SK-N-SH treated with all-trans-retinoic acid at 6 μM for 48 hours (cell line): Measurements from ENCODE around the gene SORCS3.

ENCODE experiments used
- ATAC-seq: fragments of 200-7000 bp; cut with Tn5 transposase; 3 replicates; pipeline ENCODE4 v1.9.1; 2020; ENCODE audit warnings: mild to moderate bottlenecking, moderate library complexity
- ARNTL ChIP-seq: fragments of 450-650 bp; formaldehyde crosslinking; IDR thresholded peaks from 2 replicates; pipeline ENCODE4 v1.5.0; 2020; ENCODE audit warnings: low read depth, mild to moderate bottlenecking, moderate library complexity, borderline replicate concordance
- CREB5 ChIP-seq: fragments of 250-450 bp; sonication (Bioruptor Pico); IDR thresholded peaks from 2 replicates; pipeline ENCODE4 v1.5.1; 2020; ENCODE audit warnings: low read depth, mild to moderate bottlenecking, moderate library complexity
- CSDC2 ChIP-seq: fragments of 250-450 bp; sonication (Bioruptor Pico); IDR thresholded peaks from 2 replicates; pipeline ENCODE4 v1.5.0; 2020; ENCODE audit warnings: mild to moderate bottlenecking, moderate library complexity
- CSRNP3 ChIP-seq: fragments of 250-450 bp; sonication (Bioruptor Pico); IDR thresholded peaks from 2 replicates; pipeline ENCODE4 v1.5.1; 2021; ENCODE audit warnings: mild to moderate bottlenecking, moderate library complexity
- ESRRG ChIP-seq: fragments of 250-450 bp; sonication (Bioruptor Pico); IDR thresholded peaks from 2 replicates; pipeline ENCODE4 v1.6.1; 2021; ENCODE audit warnings: mild to moderate bottlenecking
- GLIS3 ChIP-seq: fragments of 250-450 bp; sonication (Bioruptor Pico); IDR thresholded peaks from 2 replicates; pipeline ENCODE4 v1.5.0; 2020; ENCODE audit warnings: mild to moderate bottlenecking, moderate library complexity
- ISL1 ChIP-seq: fragments of 250-450 bp; sonication (Bioruptor Pico); IDR thresholded peaks from 2 replicates; pipeline ENCODE4 v2.1.2; 2022; ENCODE audit warnings: mild to moderate bottlenecking, moderate library complexity
- PPARA ChIP-seq: fragments of 250-450 bp; sonication (Bioruptor Pico); IDR thresholded peaks from 2 replicates; pipeline ENCODE4 v1.5.0; 2020; ENCODE audit warnings: mild to moderate bottlenecking, borderline replicate concordance
- RARB ChIP-seq: fragments of 250-450 bp; sonication (Bioruptor Pico); IDR thresholded peaks from 2 replicates; pipeline ENCODE4 v1.8.0; 2021; ENCODE audit warnings: mild to moderate bottlenecking, moderate library complexity
- SNAI2 ChIP-seq: fragments of 250-450 bp; sonication (Bioruptor Pico); IDR thresholded peaks from 2 replicates; pipeline ENCODE4 v1.5.0; 2020; ENCODE audit warnings: mild to moderate bottlenecking, moderate library complexity
- TCF4 ChIP-seq: fragments of 250-450 bp; sonication (Bioruptor Pico); IDR thresholded peaks from 2 replicates; pipeline ENCODE4 v1.8.0; 2021; ENCODE audit warnings: mild to moderate bottlenecking, moderate library complexity, borderline replicate concordance
- TOX ChIP-seq: fragments of 250-450 bp; sonication (Bioruptor Pico); IDR thresholded peaks from 2 replicates; pipeline ENCODE4 v1.8.0; 2021; ENCODE audit warnings: mild to moderate bottlenecking, moderate library complexity, borderline replicate concordance
- ZC3H10 ChIP-seq: fragments of 250-450 bp; sonication (Bioruptor Pico); IDR thresholded peaks from 2 replicates; pipeline ENCODE4 v1.5.1; 2021; ENCODE audit warnings: mild to moderate bottlenecking, moderate library complexity
- ZFP30 ChIP-seq: fragments of 450-650 bp; formaldehyde crosslinking; IDR thresholded peaks from 2 replicates; pipeline ENCODE4 v1.5.0; 2022; ENCODE audit warnings: mild to moderate bottlenecking, moderate library complexity
- ZNF565 ChIP-seq: fragments of 450-650 bp; formaldehyde crosslinking; conservative IDR thresholded peaks from 2 replicates; pipeline ENCODE4 v1.5.0; 2020; ENCODE audit warnings: low read depth, mild to moderate bottlenecking, moderate library complexity
- ZNF70 ChIP-seq: fragments of 450-650 bp; formaldehyde crosslinking; IDR thresholded peaks from 2 replicates; pipeline ENCODE4 v1.5.0; 2020; ENCODE audit warnings: mild to moderate bottlenecking, moderate library complexity
- ZNF8 ChIP-seq: fragments of 450-650 bp; formaldehyde crosslinking; IDR thresholded peaks from 2 replicates; pipeline ENCODE4 v1.5.0; 2020; ENCODE audit warnings: mild to moderate bottlenecking, moderate library complexity
- TF ChIP-seq, protein P1 (sequence below): fragments of 250-450 bp; sonication (Bioruptor Pico); IDR thresholded peaks from 2 replicates; pipeline ENCODE4 v1.5.0; 2020; ENCODE audit warnings: mild to moderate bottlenecking, moderate library complexity
- TF ChIP-seq, protein P2 (sequence below): fragments of 250-450 bp; sonication (Bioruptor Pico); IDR thresholded peaks from 2 replicates; pipeline ENCODE4 v1.8.0; 2020; ENCODE audit warnings: mild to moderate bottlenecking, moderate library complexity, borderline replicate concordance

The SORCS3 gene

GRCh38 chr10:104937567-104937966 lies 296.5 kb downstream of the SORCS3 start:
- TF ChIP-seq, protein P1, sequence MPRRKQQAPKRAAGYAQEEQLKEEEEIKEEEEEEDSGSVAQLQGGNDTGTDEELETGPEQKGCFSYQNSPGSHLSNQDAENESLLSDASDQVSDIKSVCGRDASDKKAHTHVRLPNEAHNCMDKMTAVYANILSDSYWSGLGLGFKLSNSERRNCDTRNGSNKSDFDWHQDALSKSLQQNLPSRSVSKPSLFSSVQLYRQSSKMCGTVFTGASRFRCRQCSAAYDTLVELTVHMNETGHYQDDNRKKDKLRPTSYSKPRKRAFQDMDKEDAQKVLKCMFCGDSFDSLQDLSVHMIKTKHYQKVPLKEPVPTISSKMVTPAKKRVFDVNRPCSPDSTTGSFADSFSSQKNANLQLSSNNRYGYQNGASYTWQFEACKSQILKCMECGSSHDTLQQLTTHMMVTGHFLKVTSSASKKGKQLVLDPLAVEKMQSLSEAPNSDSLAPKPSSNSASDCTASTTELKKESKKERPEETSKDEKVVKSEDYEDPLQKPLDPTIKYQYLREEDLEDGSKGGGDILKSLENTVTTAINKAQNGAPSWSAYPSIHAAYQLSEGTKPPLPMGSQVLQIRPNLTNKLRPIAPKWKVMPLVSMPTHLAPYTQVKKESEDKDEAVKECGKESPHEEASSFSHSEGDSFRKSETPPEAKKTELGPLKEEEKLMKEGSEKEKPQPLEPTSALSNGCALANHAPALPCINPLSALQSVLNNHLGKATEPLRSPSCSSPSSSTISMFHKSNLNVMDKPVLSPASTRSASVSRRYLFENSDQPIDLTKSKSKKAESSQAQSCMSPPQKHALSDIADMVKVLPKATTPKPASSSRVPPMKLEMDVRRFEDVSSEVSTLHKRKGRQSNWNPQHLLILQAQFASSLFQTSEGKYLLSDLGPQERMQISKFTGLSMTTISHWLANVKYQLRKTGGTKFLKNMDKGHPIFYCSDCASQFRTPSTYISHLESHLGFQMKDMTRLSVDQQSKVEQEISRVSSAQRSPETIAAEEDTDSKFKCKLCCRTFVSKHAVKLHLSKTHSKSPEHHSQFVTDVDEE (CRISPR knock-in tag) = no peak
- TF ChIP-seq PPARA (CRISPR knock-in tag) (no peak), GLIS3 (no peak), TOX (CRISPR knock-in tag) (no peak), ZNF8 (CRISPR knock-in tag) (no peak), ISL1 (CRISPR knock-in tag) (no peak), CSDC2 (no peak)
- TF ChIP-seq, protein P2, sequence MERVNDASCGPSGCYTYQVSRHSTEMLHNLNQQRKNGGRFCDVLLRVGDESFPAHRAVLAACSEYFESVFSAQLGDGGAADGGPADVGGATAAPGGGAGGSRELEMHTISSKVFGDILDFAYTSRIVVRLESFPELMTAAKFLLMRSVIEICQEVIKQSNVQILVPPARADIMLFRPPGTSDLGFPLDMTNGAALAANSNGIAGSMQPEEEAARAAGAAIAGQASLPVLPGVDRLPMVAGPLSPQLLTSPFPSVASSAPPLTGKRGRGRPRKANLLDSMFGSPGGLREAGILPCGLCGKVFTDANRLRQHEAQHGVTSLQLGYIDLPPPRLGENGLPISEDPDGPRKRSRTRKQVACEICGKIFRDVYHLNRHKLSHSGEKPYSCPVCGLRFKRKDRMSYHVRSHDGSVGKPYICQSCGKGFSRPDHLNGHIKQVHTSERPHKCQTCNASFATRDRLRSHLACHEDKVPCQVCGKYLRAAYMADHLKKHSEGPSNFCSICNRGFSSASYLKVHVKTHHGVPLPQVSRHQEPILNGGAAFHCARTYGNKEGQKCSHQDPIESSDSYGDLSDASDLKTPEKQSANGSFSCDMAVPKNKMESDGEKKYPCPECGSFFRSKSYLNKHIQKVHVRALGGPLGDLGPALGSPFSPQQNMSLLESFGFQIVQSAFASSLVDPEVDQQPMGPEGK (CRISPR knock-in tag) = no peak
- TF ChIP-seq, all 23 proteins: peak for 0
- ATAC-seq = no peak

GRCh38 chr10:104938031-104938430 lies 296.9 kb downstream of the SORCS3 start:
- ATAC-seq = no peak

DNA sequence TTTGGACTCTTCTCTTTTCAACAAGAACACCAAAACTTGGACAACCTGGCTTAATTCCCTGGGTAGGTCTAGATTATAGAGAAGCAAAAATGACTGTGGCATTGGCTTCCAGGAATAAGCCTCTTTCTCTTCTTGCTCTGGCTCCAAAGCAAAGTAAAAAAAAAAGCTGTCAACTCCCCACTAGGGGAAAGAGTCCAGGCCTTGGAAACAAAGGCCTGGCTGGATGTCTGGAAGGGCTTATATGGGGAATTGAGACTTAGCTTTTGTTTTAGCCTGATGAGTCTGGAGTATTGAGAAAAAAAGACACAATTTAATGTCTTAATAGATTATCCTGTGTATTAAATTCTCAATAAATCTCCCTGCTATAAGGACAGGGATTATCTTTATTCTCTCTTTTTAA lies 300.6 kb downstream of the SORCS3 start:
- no peak for ATAC-seq
- TF ChIP-seq, protein P1 (CRISPR knock-in tag) = no peak
- TF ChIP-seq ZNF8 (CRISPR knock-in tag) (no peak), ZC3H10 (CRISPR knock-in tag) (no peak), ARNTL (CRISPR knock-in tag) (no peak), TCF4 (CRISPR knock-in tag) (no peak), ZNF70 (CRISPR knock-in tag) (no peak), CREB5 (no peak), CSRNP3 (CRISPR knock-in tag) (no peak), SNAI2 (no peak)
- TF ChIP-seq, protein P2 (CRISPR knock-in tag) = no peak

More at GRCh38 chr10:104938031-104938430, 296.9 kb downstream of the SORCS3 start:
- TF ChIP-seq TOX (CRISPR knock-in tag) = no peak
- no peak for TF ChIP-seq RARB
- TF ChIP-seq ZFP30 (CRISPR knock-in tag) = no peak
- TF ChIP-seq ESRRG = no peak
- no peak for TF ChIP-seq ZNF565 (CRISPR knock-in tag)
- no peak for TF ChIP-seq TCF4 (CRISPR knock-in tag)
- TF ChIP-seq CSRNP3 (CRISPR knock-in tag) = no peak
- no peak for TF ChIP-seq ZNF8 (CRISPR knock-in tag)
- TF ChIP-seq CSDC2 = no peak
- TF ChIP-seq, protein P2 (CRISPR knock-in tag) = no peak
- no peak for TF ChIP-seq PPARA (CRISPR knock-in tag)
- TF ChIP-seq GLIS3 = no peak
- TF ChIP-seq, all 23 proteins: peak for 0
